ENCODE measurements around the gene MBLAC1.

The MBLAC1 gene

DNA sequence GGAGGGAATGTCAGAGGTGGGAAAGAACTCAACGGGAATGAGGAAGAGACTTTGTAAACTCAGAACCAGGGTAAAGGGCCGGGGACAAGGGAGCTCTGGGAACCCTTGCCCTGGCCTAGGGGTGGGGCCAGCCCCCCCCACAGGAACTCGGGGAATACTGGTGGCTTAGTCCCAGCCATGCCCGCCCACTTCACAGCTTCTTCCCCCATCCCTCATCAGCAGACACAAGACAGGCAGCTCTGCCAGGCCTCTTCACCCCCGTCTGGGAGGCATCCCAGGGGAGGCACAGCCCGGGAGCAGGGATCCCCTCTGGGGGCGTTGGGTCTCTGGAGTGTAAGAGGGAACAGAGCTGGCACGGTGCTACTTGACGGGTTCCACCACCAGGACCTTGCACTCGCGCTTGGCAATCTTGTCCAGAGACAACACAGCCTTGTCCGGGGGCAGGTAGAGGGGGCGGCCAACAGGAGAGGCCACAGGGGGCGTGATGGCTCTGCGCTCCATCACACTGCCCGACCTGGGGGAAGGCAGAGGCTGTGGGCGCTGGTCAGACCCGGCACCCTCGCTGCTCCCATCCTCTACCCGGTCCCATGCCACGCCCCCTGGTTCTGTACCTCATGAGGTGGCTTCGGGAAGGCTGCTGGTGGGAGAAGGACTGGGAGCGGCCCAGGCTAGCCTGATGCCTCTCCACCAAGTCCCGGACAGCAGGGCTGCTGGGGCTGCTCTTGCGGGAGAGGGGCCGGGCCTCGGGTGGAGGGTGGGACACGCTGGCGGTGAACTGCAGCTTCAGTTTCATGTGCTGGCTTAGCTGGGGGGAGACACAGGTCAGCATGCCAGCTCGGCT, 28.1 kb downstream of the MBLAC1 start:
- DNase-seq, result no peak

GRCh38 chr7:100155553-100156317, 29.0 kb downstream of the MBLAC1 start:
- no peak for DNase-seq

GRCh38 chr7:100156331-100157068, 29.7 kb downstream of the MBLAC1 start:
- DNase-seq, result peak; percentile 10

DNA sequence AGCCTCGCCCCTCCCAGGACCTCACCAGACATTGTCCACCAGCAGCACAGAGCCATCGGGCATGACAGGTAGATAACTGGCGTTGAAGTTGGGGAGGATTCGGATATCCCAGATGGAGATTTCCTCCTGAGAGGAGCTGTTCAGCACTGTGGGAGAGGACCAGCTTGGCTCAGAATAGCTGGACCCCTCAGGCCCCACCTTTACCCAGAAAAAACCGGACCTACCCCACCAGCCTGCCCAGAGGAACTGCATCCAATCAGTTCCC, 30.2 kb downstream of the MBLAC1 start:
- DNase-seq, result no peak

GRCh38 chr7:100157334-100158228, 30.8 kb downstream of the MBLAC1 start:
- peak; percentile 45 for DNase-seq

- DNase-seq, result peak; percentile 77
These were observed 31.7 kb downstream of the MBLAC1 start, which contains the start of gene TRAPPC14 for GRCh38 chr7:100158229-100159098. TSS of gene TRAPPC14 (minus strand) at chr7:100158723. CDS start at chr7:100158499, 224 bp downstream.

- DNase-seq, result no peak
These were observed 32.4 kb downstream of the MBLAC1 start for GRCh38 chr7:100159099-100159623.

DNA sequence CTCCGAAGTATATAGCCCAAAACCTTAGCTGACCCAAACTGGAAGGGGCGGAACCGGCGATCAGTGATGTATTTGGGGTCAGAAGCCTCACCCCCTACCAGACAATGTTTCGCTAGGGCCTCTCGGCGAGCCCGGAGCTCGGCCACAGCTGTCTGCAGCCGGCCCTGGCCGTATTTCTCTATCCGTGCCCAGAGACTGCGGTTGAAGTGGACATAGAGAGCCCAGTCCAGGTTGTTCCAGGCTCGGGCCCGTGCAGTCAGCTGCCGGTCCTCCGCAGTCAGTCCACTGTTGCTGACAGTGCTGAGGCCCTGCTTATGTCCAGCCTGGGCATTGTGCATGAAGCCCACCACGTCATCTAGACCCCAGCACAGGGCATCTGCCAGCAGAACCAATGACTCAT, 33.3 kb downstream of the MBLAC1 start:
- no peak for DNase-seq

DNA sequence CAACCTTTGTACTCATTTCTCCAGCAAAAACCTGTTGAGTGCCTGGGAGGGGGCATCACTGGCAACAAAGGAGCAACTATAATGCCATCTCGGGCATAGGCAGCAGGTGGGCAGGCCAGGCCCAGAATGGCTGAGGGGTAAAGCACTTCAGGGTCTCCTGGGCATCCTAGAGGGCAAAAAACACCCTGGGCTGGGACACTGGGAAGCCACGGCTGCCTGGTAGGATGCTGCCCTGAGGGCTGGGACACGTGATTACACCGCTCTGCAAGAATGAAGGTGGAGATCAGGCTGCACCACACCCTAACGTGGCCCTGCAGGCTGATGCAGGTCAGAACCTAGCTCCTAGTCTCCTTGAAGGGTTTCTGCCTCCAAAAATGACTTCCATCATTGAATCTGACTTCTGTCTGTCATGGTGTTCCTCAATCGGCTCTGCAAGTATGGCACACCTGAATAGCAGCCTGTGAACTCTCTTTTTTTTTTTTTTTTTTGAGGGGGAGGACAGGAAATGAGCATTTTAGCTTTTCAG, 36.3 kb downstream of the MBLAC1 start:
- no peak for DNase-seq

- no peak for DNase-seq
These were observed 37.1 kb downstream of the MBLAC1 start for GRCh38 chr7:100163871-100164270.

- DNase-seq, result no peak
These were observed 39.7 kb downstream of the MBLAC1 start for GRCh38 chr7:100166317-100166940.

GRCh38 chr7:100166970-100167911, 40.5 kb downstream of the MBLAC1 start:
- DNase-seq, result no peak

DNA sequence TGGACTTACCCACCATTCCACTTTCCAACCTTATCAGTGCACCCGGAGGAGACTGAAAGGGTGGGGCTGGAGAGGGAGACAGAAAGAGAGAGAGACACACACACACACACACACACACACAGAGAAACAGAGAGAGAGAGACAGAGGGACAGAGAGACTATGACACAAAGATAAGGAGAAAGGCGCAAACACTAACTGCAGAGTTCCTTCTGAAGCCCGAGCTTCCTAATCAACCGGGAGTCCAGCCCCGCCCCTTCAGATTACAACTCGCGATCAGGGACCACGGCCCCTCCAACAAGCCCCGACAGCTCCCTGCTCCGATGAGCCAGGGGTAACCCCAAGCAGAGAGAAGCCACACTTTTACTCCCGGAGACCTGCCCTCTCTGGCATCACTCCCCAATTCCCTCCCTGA, 41.2 kb downstream of the MBLAC1 start:
- no peak for DNase-seq

DNA sequence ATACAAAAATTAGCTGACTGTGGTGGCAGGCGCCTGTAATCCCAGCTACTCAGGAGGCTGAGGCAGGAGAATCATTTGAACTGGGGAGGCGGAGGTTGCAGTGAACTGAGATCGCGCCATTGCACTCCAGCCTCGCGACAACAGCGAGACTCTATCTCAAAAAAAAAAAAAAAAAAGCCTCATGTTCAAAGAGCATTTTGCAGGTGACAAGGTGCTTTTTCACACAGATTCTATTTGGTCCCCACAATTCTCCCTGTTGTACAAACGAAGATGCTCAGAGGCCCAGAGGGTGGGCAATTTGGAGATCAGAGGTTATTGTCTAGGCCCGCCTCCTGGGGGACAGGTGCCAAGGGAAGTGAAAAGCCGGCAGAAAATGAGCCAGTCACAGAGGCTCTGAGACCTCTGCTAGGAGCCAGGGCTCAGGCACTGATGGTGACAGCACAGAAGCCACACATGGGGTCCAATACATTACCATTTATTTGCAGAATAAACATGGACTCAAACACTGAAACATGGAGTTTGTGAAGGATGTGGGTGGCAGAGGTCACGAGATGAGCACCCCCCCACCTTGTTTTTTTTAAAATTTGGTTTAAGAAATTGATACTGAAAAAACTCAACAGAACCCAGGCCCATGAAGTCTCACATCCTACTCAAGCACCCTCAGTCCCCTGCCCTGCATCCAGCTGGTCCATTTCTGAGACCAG, 42.5 kb downstream of the MBLAC1 start:
- DNase-seq, result no peak

- DNase-seq, result no peak
These were observed 43.5 kb downstream of the MBLAC1 start for GRCh38 chr7:100170101-100170897.

DNA sequence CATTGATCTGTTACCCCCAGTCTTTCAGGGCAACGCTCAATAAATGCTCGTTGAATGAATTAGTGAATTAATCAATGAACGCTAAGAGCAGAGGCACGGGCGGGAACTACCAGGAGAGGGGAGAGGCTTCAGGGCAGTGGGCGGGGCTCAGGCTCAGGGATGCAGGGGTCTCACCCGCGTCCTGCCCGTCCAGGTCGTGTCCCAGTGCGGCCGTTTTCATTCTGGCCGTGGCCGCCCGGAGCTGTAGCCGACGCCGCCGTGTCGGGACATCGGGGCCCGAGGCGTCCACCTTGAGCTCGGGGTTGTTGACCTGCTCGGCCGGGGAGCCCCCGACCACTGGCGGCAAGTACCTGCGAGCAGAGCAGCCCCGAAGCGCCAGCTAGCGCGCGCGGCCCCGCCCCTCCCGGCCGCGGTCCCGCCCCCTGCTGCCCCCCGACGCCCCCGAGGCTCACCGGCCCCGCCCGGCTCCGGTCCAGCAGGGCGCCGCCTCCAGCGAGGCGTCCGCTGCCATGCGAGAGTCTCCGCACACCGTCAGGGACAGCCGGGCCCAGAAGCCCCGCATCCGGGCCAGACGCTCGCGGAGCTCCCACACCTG, 44.4 kb downstream of the MBLAC1 start:
- no peak for DNase-seq

- DNase-seq, result no peak
These were observed 45.1 kb downstream of the MBLAC1 start for GRCh38 chr7:100171840-100172239.

Measured in MV-4-11 (cell line).